ENCODE data around the gene USP37. TPM values are rescaled to one million over a fixed set of nuclear protein-coding genes. Genes with fewer than 3 reads are reported as not detected.

Gene USP37
- total and polyA plus RNA-seq, 2 of the 13 experiments (the other 11 are each of a cell fraction or from before 2014, with no cell fraction given), result 6.5 to 30.6 TPM

- TF ChIP-seq AHR (CRISPR knock-in tag; IDR thresholded peaks at IDR 0.05) (0 out of 2 replicates have a peak, but pooled peaks have one; percentile 1), TOE1 (CRISPR knock-in tag; IDR thresholded peaks at IDR 0.05) (no peak), CSRNP2 (CRISPR knock-in tag; conservative IDR thresholded peaks at IDR 0.05; ENCODE audit: low read depth) (no peak), ZFP82 (CRISPR knock-in tag; IDR thresholded peaks at IDR 0.05; ENCODE audit: borderline replicate concordance) (no peak), EZH2 (conservative IDR thresholded peaks at IDR 0.05; ENCODE audit: low read depth, low read length) (no peak), TCF12 (IDR thresholded peaks at IDR 0.05) (no peak), TCF12 (CRISPR knock-in tag; IDR thresholded peaks at IDR 0.05) (no peak), GMEB2 (CRISPR knock-in tag; IDR thresholded peaks at IDR 0.05; ENCODE audit: low read depth) (no peak), ZNF644 (CRISPR knock-in tag; IDR thresholded peaks at IDR 0.05; ENCODE audit: low read depth) (no peak), KMT2A (CRISPR knock-in tag; IDR thresholded peaks at IDR 0.05) (no peak; the same call in 1 of the 2 replicates), POLR2A (IDR thresholded peaks at IDR 0.05; ENCODE audit: insufficient read depth in 1 of 2, low read depth in 2 of 2, low read length in 2 of 2) (peak in 1 of 2 experiments; percentile 12; a peak in 1 of 4 replicates), ZBTB37 (CRISPR knock-in tag; IDR thresholded peaks at IDR 0.05) (no peak), MXD4 (CRISPR knock-in tag; IDR thresholded peaks at IDR 0.05) (no peak), PHF21A (CRISPR knock-in tag; IDR thresholded peaks at IDR 0.05) (no peak), GABPB1 (CRISPR knock-in tag; IDR thresholded peaks at IDR 0.05) (no peak), ZNF550 (CRISPR knock-in tag; IDR thresholded peaks at IDR 0.05; ENCODE audit: borderline replicate concordance) (no peak), ISX (CRISPR knock-in tag; conservative IDR thresholded peaks at IDR 0.05) (no peak), SP1 (IDR thresholded peaks at IDR 0.05) (no peak), SP1 (CRISPR knock-in tag; IDR thresholded peaks at IDR 0.05) (no peak)
- TF ChIP-seq, protein P1, sequence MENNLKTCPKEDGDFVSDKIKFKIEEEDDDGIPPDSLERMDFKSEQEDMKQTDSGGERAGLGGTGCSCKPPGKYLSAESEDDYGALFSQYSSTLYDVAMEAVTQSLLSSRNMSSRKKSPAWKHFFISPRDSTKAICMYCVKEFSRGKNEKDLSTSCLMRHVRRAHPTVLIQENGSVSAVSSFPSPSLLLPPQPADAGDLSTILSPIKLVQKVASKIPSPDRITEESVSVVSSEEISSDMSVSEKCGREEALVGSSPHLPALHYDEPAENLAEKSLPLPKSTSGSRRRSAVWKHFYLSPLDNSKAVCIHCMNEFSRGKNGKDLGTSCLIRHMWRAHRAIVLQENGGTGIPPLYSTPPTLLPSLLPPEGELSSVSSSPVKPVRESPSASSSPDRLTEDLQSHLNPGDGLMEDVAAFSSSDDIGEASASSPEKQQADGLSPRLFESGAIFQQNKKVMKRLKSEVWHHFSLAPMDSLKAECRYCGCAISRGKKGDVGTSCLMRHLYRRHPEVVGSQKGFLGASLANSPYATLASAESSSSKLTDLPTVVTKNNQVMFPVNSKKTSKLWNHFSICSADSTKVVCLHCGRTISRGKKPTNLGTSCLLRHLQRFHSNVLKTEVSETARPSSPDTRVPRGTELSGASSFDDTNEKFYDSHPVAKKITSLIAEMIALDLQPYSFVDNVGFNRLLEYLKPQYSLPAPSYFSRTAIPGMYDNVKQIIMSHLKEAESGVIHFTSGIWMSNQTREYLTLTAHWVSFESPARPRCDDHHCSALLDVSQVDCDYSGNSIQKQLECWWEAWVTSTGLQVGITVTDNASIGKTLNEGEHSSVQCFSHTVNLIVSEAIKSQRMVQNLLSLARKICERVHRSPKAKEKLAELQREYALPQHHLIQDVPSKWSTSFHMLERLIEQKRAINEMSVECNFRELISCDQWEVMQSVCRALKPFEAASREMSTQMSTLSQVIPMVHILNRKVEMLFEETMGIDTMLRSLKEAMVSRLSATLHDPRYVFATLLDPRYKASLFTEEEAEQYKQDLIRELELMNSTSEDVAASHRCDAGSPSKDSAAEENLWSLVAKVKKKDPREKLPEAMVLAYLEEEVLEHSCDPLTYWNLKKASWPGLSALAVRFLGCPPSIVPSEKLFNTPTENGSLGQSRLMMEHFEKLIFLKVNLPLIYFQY (CRISPR knock-in tag; IDR thresholded peaks at IDR 0.05; ENCODE audit: borderline replicate concordance), result no peak
- TF ChIP-seq, protein P2, sequence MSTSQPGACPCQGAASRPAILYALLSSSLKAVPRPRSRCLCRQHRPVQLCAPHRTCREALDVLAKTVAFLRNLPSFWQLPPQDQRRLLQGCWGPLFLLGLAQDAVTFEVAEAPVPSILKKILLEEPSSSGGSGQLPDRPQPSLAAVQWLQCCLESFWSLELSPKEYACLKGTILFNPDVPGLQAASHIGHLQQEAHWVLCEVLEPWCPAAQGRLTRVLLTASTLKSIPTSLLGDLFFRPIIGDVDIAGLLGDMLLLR (CRISPR knock-in tag; IDR thresholded peaks at IDR 0.05), result no peak
These were observed 161.1 kb downstream of the USP37 start (continued) for GRCh38 chr2:218406949-218407618.

Measured in HepG2 (cell line).